A549 treated with Hydrocortisone at 1 μM for 4 hours (cell line): Measurements from ENCODE around the gene BLCAP. TPM values are rescaled to one million over a fixed set of nuclear protein-coding genes. Genes with fewer than 3 reads are reported as not detected.

ENCODE experiments used
- total RNA-seq: library from RNA; stranded (reverse); fragments of 200-300 nt; extraction: Qiagen RNA extraction; gene quantifications from 5 replicates; pipeline ENCODE4 v1.2.3, GENCODE V29; 2022

The BLCAP gene, protein sequence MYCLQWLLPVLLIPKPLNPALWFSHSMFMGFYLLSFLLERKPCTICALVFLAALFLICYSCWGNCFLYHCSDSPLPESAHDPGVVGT
- 46.0 to 53.0 TPM (median 49.2 TPM) in 5 replicates for total RNA-seq

DNA sequence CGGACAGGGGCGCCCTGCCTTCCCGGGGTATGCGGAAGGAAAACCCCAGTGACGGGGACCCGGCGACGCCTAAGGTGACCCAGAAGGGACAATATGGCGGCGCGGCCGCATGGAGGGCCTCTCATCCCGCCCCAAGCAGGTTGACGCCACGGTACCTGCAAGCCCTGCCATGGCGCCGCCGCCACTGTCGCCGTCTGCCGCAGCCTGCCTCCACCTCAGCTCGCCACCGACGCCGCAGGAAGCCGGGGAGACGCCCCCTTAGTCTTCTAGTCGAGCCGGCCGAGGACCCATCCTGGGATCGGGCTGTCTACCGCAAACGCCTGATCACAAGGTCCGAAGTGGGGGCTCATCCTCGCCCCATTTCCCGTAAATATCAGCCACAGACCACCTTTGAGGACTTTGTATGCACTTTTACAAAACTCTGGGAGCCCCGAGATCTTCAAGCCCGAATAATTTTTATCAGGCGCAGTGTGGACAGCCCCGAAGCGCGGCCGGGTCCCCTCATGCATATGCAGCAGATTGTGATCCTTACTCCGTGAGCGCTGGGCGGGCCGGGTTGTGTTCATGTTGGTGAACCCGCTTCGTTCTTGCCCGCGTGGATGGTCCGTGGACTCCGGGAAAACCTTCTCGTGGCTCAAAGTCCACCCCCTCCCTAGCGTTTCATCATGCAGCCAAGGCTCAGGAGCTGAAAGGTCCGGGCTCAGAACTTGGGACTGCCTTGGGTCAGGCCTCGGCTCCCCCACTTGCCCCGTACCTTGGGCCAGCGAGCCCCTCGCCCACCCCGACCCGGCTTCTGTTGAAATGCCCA is at the start of gene BLCAP:
TSS of gene BLCAP (minus strand) at position 239 of the 808 bp plus-strand sequence. CDS start 8,702 bp downstream, outside the sequence.

DNA sequence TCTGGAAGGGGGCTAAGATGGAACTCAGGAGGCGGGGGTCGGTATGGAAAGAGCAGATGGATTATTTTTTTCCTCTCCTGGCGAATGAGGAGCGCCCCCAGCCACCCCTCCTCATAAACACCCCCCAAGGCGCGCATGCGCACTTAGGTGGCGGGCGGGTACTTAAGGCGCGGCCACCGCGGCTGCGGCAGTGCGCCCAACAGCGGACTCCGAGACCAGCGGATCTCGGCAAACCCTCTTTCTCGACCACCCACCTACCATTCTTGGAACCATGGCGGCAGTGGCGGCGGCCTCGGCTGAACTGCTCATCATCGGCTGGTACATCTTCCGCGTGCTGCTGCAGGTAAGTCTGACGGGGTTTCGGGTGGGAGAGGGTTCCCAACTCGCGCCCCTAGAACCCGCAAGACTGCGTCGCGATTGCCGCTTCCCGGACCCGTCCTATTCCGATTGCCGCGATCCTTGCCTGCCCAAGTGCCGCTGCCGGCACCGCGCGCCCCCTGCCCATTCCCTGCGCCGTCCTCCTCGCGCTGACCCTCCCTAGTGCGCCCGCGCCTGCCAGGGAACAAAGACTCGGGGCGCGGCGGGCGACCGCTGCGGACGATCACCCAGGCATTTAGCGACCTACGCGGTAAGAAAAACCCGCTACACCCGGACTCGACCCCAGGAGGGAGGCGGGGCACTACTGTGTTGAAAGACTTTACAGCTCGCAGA is 6.5 kb downstream of the BLCAP start, which contains the start of gene NNAT:
TSS of gene NNAT (plus strand) at position 190 of the 711 bp plus-strand sequence. CDS start at position 272, 82 bp downstream.

Other genes with a start within 250 kb of the BLCAP start
- 77.9 to 91.3 TPM (median 90.1 TPM) in 5 replicates for gene MANBAL, start 238.2 kb downstream of the BLCAP start, total RNA-seq
- 125 to 130 TPM (median 127 TPM) in 5 replicates for gene SRC, start 181.7 kb downstream of the BLCAP start, total RNA-seq
- not detected in 5 replicates for gene NNAT, start 6.6 kb downstream of the BLCAP start, total RNA-seq
- 59.6 to 69.7 TPM (median 63.8 TPM) in 5 replicates for gene CTNNBL1, start 166.2 kb upstream of the BLCAP start, total RNA-seq